K562 (cell line): ENCODE measurements around the gene PLCD1. TPM values are rescaled to one million over a fixed set of nuclear protein-coding genes. Genes with fewer than 3 reads are reported as not detected.

Source experiments
- ATAC-seq: fragments of 200-7000 bp; cut with Tn5 transposase; 3 replicates; pipeline ENCODE4 v1.9.1; 2020; ENCODE audit warnings: moderate library complexity
- BruUV-seq: library from RNA; stranded (reverse); fragments of 400-500 nt; replicated peaks from 2 replicates; lab custom pipeline; 2021; lab: Mats Ljungman, UMichigan
- CTCF ChIA-PET: fragments of 300-600 bp; formaldehyde crosslinking; extraction: SDS; loops from one replicate; lab custom pipeline; 2021; ENCODE audit warnings: low intra/inter-chr PET ratio; lab: Yijun Ruan, JAX
- POLR2A ChIA-PET: fragments of 300-600, 350-650 bp; sonication (Branson Sonifier 250); formaldehyde crosslinking; extraction: SDS; loops from one replicate; lab custom pipeline; 2021; ENCODE audit warnings: antibody characterized with exemption, inconsistent platforms; lab: Yijun Ruan, JAX
- DNase-seq, 4 experiments: peaks; one replicate each; pipeline versions ENCODE4 v3.0.0 to v3.0.0-alpha.2; 2011 to 2018; ENCODE audit warnings: low spot score in 3 of 4, mixed read lengths in 3 of 4; ENCODE audit errors: extremely low read depth in 1 of 4
- FAIRE-seq: peaks from 2 replicates; lab custom pipeline; 2011; peaks lifted over from hg19 to GRCh38; lab: Jason Lieb, UNC
- H2AFZ ChIP-seq: 2 replicates; pipeline ENCODE4 v1.6.0; 2011; ENCODE audit warnings: low read depth, low read length, control low read depth, inconsistent platforms
- H3K27ac ChIP-seq: fragments of 200-600 bp; 3 replicates; pipeline ENCODE4 v1.8.0; 2011; ENCODE audit warnings: low read depth, mild to moderate bottlenecking, control low read depth, inconsistent platforms, low read length, moderate library complexity, mixed read lengths; ENCODE audit errors: extremely low read depth
- H3K27me3 ChIP-seq, 2 experiments: fragments of 300-600 bp in 1 of 2; 2 replicates in 1 of 2; 3 replicates in 1 of 2; pipeline versions ENCODE4 v1.6.0 to v1.8.0; 2011; ENCODE audit warnings: inconsistent platforms in 2 of 2, low read length in 2 of 2, mild to moderate bottlenecking in 1 of 2, mixed read lengths in 1 of 2, moderate library complexity in 1 of 2; ENCODE audit not compliant: control insufficient read depth in 2 of 2, insufficient read depth in 2 of 2
- H3K36me3 ChIP-seq: fragments of 300-600 bp; 3 replicates; pipeline ENCODE4 v1.8.0; 2011; ENCODE audit warnings: mild to moderate bottlenecking, low read length, inconsistent platforms; ENCODE audit not compliant: control insufficient read depth, insufficient read depth
- H3K4me1 ChIP-seq, 2 experiments: fragments of 200-600 bp in 1 of 2; replicated peaks in 1 of 2; 2 replicates in 1 of 2; 3 replicates in 1 of 2; pipeline versions ENCODE4 v1.5.1 to v1.8.0; 2011; ENCODE audit warnings: inconsistent platforms in 2 of 2, low read length in 2 of 2, mild to moderate bottlenecking in 1 of 2, mixed read lengths in 1 of 2, moderate library complexity in 1 of 2; ENCODE audit not compliant: control insufficient read depth in 2 of 2, insufficient read depth in 2 of 2
- H3K4me2 ChIP-seq: 2 replicates; pipeline ENCODE4 v1.6.1; 2011; ENCODE audit warnings: low read length, control low read depth, inconsistent platforms, mixed read lengths; ENCODE audit not compliant: insufficient read depth
- H3K4me3 ChIP-seq: fragments of 200-600 bp; sonication (generic), shearing (Covaris generic); 2 replicates; pipeline ENCODE4 v1.5.1; 2016; ENCODE audit warnings: control low read depth, inconsistent platforms
- H3K79me2 ChIP-seq: fragments of 200-600 bp; 3 replicates; pipeline ENCODE4 v1.8.0; 2011; ENCODE audit warnings: low read length, inconsistent platforms; ENCODE audit not compliant: control insufficient read depth, insufficient read depth
- H3K9ac ChIP-seq, 2 experiments: 2 replicates each; pipeline versions ENCODE4 v1.6.0 to v1.6.1; 2011; ENCODE audit warnings: low read depth in 2 of 2, low read length in 2 of 2, control low read depth in 1 of 2, inconsistent platforms in 1 of 2, mild to moderate bottlenecking in 1 of 2, mixed read lengths in 1 of 2; ENCODE audit not compliant: insufficient read depth in 1 of 2
- H3K9me1 ChIP-seq: one replicate; pipeline ENCODE4 v1.6.0; 2011; ENCODE audit warnings: inconsistent platforms, mild to moderate bottlenecking, low read length, moderate library complexity; ENCODE audit not compliant: control insufficient read depth, insufficient read depth
- H3K9me3 ChIP-seq: replicated peaks from 2 replicates; pipeline ENCODE4 v1.5.1; 2011; ENCODE audit warnings: low read depth, low read length, inconsistent platforms; ENCODE audit not compliant: control insufficient read depth, insufficient read depth
- H4K20me1 ChIP-seq: replicated peaks from 2 replicates; pipeline ENCODE4 v1.6.1; 2011; ENCODE audit warnings: low read length, inconsistent platforms, mixed read lengths; ENCODE audit not compliant: control insufficient read depth, insufficient read depth
- BHLHE40 ChIP-seq: IDR thresholded peaks from 2 replicates; pipeline ENCODE4 v1.6.1; 2011; ENCODE audit warnings: low read length, improper control_type of control experiment
- HLTF ChIP-seq: fragments of 450-650 bp; IDR thresholded peaks from 2 replicates; pipeline ENCODE4 v1.6.1; 2016
- NONO ChIP-seq, 2 experiments: fragments of 200-400 bp in 1 of 2; fragments of 450-650 bp in 1 of 2; formaldehyde crosslinking in 1 of 2; IDR thresholded peaks; 2 replicates each; pipeline ENCODE4 v1.6.1; 2017; ENCODE audit warnings: low read depth in 2 of 2, mild to moderate bottlenecking in 2 of 2, moderate library complexity in 2 of 2, low read length in 1 of 2
- PREB ChIP-seq: sonication (generic); formaldehyde crosslinking; IDR thresholded peaks from 2 replicates; pipeline ENCODE4 v1.8.1; 2023; ENCODE audit warnings: mild to moderate bottlenecking, missing genetic modification reagents
- RBFOX2 ChIP-seq: fragments of 200-400 bp; formaldehyde crosslinking; IDR thresholded peaks from 2 replicates; pipeline ENCODE4 v1.6.1; 2017; ENCODE audit warnings: low read depth, mild to moderate bottlenecking, low read length, moderate library complexity
- TCFL5 ChIP-seq: fragments of 250-450 bp; sonication (Bioruptor Pico); conservative IDR thresholded peaks from 2 replicates; pipeline ENCODE4 v1.6.1; 2021; ENCODE audit warnings: mild to moderate bottlenecking, moderate library complexity, matching md5 sums
- WGBS: fragments of 100-300 bp; shearing (Covaris generic); methylation state at CpG from one replicate; pipeline ENCODE4 v1.1.6; 2016; ENCODE audit warnings: low coverage, mixed read lengths; ENCODE audit not compliant: insufficient coverage; ENCODE audit errors: missing lambda C conversion rate; 5-methylcytosine and 5-hydroxymethylcytosine counted together
- in situ Hi-C: fragments of 300-500 bp; cut with MboI; formaldehyde crosslinking; loops from 4 replicates; pipeline ENCODE4 v1.15.0; 2018; ENCODE audit warnings: inconsistent platforms, mixed read lengths
- intact Hi-C: fragments of 100-400 bp; cut with micrococcal nuclease; formaldehyde crosslinking; loops from 2 replicates; pipeline ENCODE4 v1.14.2; 2022
- polyA plus RNA-seq, 8 experiments: library from polyadenylated mRNA; depleted of rRNA in 4 of 8; stranded (reverse) in 5 of 8; unstranded in 3 of 8; fragments of >200 nt; fragmentation: Nextera tagmentation in 2 of 8; fragmentation: Illumina TruSeq in 1 of 8; extraction: Ambion mirVana in 2 of 8; extraction: Trizol in 1 of 8; gene quantifications; 2 replicates each; pipeline versions ENCODE4 v1.2.1 to v1.2.3, GENCODE V29; 2011 to 2014; ENCODE audit warnings: inconsistent platforms in 1 of 8, missing spikeins in 1 of 8
- total RNA-seq, 7 experiments: library from RNA; depleted of rRNA in 6 of 7; stranded (reverse); fragments of >200 nt in 6 of 7; fragmentation: Illumina TruSeq in 2 of 7; extraction: Trizol in 2 of 7; gene quantifications; 2 replicates each; pipeline versions ENCODE4 v1.2.1 to v1.2.3, GENCODE V29; 2011 to 2021; ENCODE audit warnings: low replicate concordance in 1 of 7
- TF ChIP-seq, protein P1 (sequence below): sonication (generic); formaldehyde crosslinking; IDR thresholded peaks from 2 replicates; pipeline ENCODE4 v1.9.0; 2022; ENCODE audit warnings: mild to moderate bottlenecking, missing genetic modification reagents
- TF ChIP-seq, protein P2 (sequence below): fragments of 450-650 bp; formaldehyde crosslinking; IDR thresholded peaks from 2 replicates; pipeline ENCODE4 v1.4.0; 2020; ENCODE audit warnings: mild to moderate bottlenecking, moderate library complexity
- TF ChIP-seq, protein P3 (sequence below): sonication (generic); formaldehyde crosslinking; IDR thresholded peaks from 2 replicates; pipeline ENCODE4 v1.8.1; 2023; ENCODE audit warnings: mild to moderate bottlenecking, missing genetic modification reagents

Gene PLCD1
- total and polyA plus RNA-seq, 9 of the 15 experiments (the other 6 are each of a cell fraction or from before 2014, with no cell fraction given), result 5.4 to 209 (median 116) TPM

- no peak overlapping the region for H3K4me3 ChIP-seq
- H3K27me3 ChIP-seq, result no peaks in the 10 kb centered on the region
- peaks cover 14% of the 10 kb centered on the region for H4K20me1 ChIP-seq
- no peaks in the 10 kb centered on the region for H3K79me2 ChIP-seq
- POLR2A ChIA-PET, result interaction anchor here (1.6 to 1.7 kb wide), 2 partner anchors 11 to 18 kb away, joined by 5 read pairs; partner anchors contain the start of gene VILL
- intact Hi-C loops (no loop called here), in situ Hi-C loops (no loop called here)
- ATAC-seq (no peak), FAIRE-seq (no peak), DNase-seq (peak in 1 of 4 experiments; percentile 24)
- H3K9ac ChIP-seq, result no peak overlapping the region
- WGBS, result 89% methylated on average over 7 of the region's 7 CpGs
- H3K9me3 ChIP-seq, result no peaks in the 10 kb centered on the region
- CTCF ChIA-PET, result interaction anchor here (1.4 kb wide), 1 partner anchor 33 kb away, joined by 3 read pairs; no protein-coding TSS in a partner anchor
- H3K4me1 ChIP-seq, result peaks cover 6 to 53% of the 10 kb centered on the region in 2 experiments; a peak in 4 of 5 replicates
- TF ChIP-seq HLTF (no peak), BHLHE40 (no peak), TCFL5 (CRISPR knock-in tag) (no peak), PREB (CRISPR knock-in tag) (no peak), RBFOX2 (peak; percentile 11; the same call in 1 of the 2 replicates), NONO (IDR thresholded peaks at IDR 0.05; ENCODE audit: low read depth in 2 of 2, low read length in 1 of 2) (no peak)
- TF ChIP-seq, protein P1, sequence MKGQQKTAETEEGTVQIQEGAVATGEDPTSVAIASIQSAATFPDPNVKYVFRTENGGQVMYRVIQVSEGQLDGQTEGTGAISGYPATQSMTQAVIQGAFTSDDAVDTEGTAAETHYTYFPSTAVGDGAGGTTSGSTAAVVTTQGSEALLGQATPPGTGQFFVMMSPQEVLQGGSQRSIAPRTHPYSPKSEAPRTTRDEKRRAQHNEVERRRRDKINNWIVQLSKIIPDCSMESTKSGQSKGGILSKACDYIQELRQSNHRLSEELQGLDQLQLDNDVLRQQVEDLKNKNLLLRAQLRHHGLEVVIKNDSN (CRISPR knock-in tag), result no peak
- TF ChIP-seq, protein P2, sequence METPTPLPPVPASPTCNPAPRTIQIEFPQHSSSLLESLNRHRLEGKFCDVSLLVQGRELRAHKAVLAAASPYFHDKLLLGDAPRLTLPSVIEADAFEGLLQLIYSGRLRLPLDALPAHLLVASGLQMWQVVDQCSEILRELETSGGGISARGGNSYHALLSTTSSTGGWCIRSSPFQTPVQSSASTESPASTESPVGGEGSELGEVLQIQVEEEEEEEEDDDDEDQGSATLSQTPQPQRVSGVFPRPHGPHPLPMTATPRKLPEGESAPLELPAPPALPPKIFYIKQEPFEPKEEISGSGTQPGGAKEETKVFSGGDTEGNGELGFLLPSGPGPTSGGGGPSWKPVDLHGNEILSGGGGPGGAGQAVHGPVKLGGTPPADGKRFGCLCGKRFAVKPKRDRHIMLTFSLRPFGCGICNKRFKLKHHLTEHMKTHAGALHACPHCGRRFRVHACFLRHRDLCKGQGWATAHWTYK (CRISPR knock-in tag), result no peak
- TF ChIP-seq, protein P3, sequence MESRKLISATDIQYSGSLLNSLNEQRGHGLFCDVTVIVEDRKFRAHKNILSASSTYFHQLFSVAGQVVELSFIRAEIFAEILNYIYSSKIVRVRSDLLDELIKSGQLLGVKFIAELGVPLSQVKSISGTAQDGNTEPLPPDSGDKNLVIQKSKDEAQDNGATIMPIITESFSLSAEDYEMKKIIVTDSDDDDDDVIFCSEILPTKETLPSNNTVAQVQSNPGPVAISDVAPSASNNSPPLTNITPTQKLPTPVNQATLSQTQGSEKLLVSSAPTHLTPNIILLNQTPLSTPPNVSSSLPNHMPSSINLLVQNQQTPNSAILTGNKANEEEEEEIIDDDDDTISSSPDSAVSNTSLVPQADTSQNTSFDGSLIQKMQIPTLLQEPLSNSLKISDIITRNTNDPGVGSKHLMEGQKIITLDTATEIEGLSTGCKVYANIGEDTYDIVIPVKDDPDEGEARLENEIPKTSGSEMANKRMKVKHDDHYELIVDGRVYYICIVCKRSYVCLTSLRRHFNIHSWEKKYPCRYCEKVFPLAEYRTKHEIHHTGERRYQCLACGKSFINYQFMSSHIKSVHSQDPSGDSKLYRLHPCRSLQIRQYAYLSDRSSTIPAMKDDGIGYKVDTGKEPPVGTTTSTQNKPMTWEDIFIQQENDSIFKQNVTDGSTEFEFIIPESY (CRISPR knock-in tag), result peak; percentile 25; the same call in 1 of the 2 replicates
- H3K27ac ChIP-seq, result no peak overlapping the region
- peaks cover 79% of the 10 kb centered on the region for H3K36me3 ChIP-seq
- BruUV-seq, result TSS peak; percentile 72
- no peak overlapping the region for H2AFZ ChIP-seq
- peaks cover 10% of the 10 kb centered on the region for H3K9me1 ChIP-seq
- no peak overlapping the region for H3K4me2 ChIP-seq
These were observed 21.7 kb downstream of the PLCD1 start for GRCh38 chr3:38007754-38008090.
